Common myeloid progenitor, CD34-positive (primary cell): Measurements from ENCODE around the gene CAMTA1.

Experiments used
- CTCF ChIA-PET: fragments of 350-600 bp; sonication (Branson Sonifier 250); formaldehyde crosslinking; loops from one replicate; lab custom pipeline; 2021; ENCODE audit warnings: antibody characterized with exemption; lab: Charles Lee
- POLR2A ChIA-PET: fragments of 350-600 bp; sonication (Branson Sonifier 250); formaldehyde crosslinking; loops from one replicate; lab custom pipeline; 2021; ENCODE audit warnings: antibody characterized with exemption; lab: Charles Lee
- DNase-seq, 3 donors: peaks; one replicate each; pipeline versions ENCODE4 v3.0.0 to v3.0.0-alpha.2; 2013
- H3K27ac ChIP-seq, 2 experiments: 1 replicate in 1 of 2; 2 replicates in 1 of 2; pipeline ENCODE4 v1.7.0; 2013; ENCODE audit warnings: inconsistent platforms in 2 of 2, low read length in 2 of 2, mild to moderate bottlenecking in 2 of 2, low read depth in 1 of 2, moderate library complexity in 1 of 2; ENCODE audit not compliant: severe bottlenecking in 2 of 2, insufficient read depth in 1 of 2, poor library complexity in 1 of 2
- H3K27me3 ChIP-seq, 5 experiments: replicated peaks in 2 of 5; 1 replicate in 3 of 5; 2 replicates in 2 of 5; pipeline versions ENCODE4 v1.6.1 to v1.7.0; 2013; ENCODE audit warnings: low read length in 4 of 5, mild to moderate bottlenecking in 2 of 5, moderate library complexity in 2 of 5, inconsistent platforms in 1 of 5; ENCODE audit not compliant: insufficient read depth in 5 of 5, control insufficient read depth in 4 of 5
- H3K36me3 ChIP-seq, 4 experiments: 1 replicate in 2 of 4; 2 replicates in 2 of 4; pipeline versions ENCODE4 v1.6.1 to v1.7.0; 2013; ENCODE audit warnings: low read length in 3 of 4, control low read depth in 1 of 4, mild to moderate bottlenecking in 1 of 4; ENCODE audit not compliant: control insufficient read depth in 4 of 4, insufficient read depth in 4 of 4
- H3K4me1 ChIP-seq, 4 experiments: 1 replicate in 3 of 4; 2 replicates in 1 of 4; pipeline versions ENCODE4 v1.6.1 to v1.7.1; 2013; ENCODE audit warnings: low read length in 3 of 4, mild to moderate bottlenecking in 3 of 4, control low read depth in 1 of 4, inconsistent platforms in 1 of 4, moderate library complexity in 1 of 4; ENCODE audit not compliant: control insufficient read depth in 4 of 4, insufficient read depth in 4 of 4; ENCODE audit errors: control extremely low read depth in 1 of 4
- H3K4me3 ChIP-seq, 7 experiments: 1 replicate in 4 of 7; 2 replicates in 3 of 7; pipeline versions ENCODE4 v1.5.1 to v1.7.0; 2013; ENCODE audit warnings: mild to moderate bottlenecking in 7 of 7, low read length in 6 of 7, moderate library complexity in 6 of 7, inconsistent platforms in 2 of 7, low read depth in 2 of 7, control low read depth in 1 of 7; ENCODE audit not compliant: insufficient read depth in 4 of 7, control insufficient read depth in 1 of 7; ENCODE audit errors: extremely low read depth in 1 of 7
- H3K9me3 ChIP-seq, 5 experiments: 1 replicate in 4 of 5; 2 replicates in 1 of 5; pipeline versions ENCODE4 v1.6.1 to v1.7.1; 2013; ENCODE audit warnings: low read length in 4 of 5, mild to moderate bottlenecking in 2 of 5, inconsistent platforms in 1 of 5, low read depth in 1 of 5, moderate library complexity in 1 of 5; ENCODE audit not compliant: control insufficient read depth in 4 of 5, insufficient read depth in 2 of 5; ENCODE audit errors: control extremely low read depth in 1 of 5
- WGBS: methylation state at CpG from one replicate; pipeline ENCODE4 v1.1.5; 2013; ENCODE audit not compliant: insufficient coverage; 5-methylcytosine and 5-hydroxymethylcytosine counted together

Gene CAMTA1

GRCh38 chr1:6854166-6854565 is 68.9 kb downstream of the CAMTA1 start:
- DNase-seq, result no peak

GRCh38 chr1:6857831-6858230 is 72.6 kb downstream of the CAMTA1 start:
- ChIA-PET CTCF (no interaction called here), POLR2A (no interaction called here)
- Histone ChIP-seq H3K9me3 (peaks cover 0 to 9% (median 2%) of the 10 kb centered on the region in 5 experiments), H3K4me1 (no peaks in the 10 kb centered on the region), H3K36me3 (peaks cover 1 to 27% (median 9%) of the 10 kb centered on the region in 4 experiments), H3K4me3 (no peak overlapping the region), H3K27ac (no peak overlapping the region), H3K27me3 (no peaks in the 10 kb centered on the region)
- 92% methylated on average over 2 of the region's 2 CpGs for WGBS
- no peak for DNase-seq

More at GRCh38 chr1:6854166-6854565, 68.9 kb downstream of the CAMTA1 start:
- peaks cover 11 to 36% (median 17%) of the 10 kb centered on the region in 4 experiments for H3K36me3 ChIP-seq
- CTCF ChIA-PET, result no interaction called here
- no peak overlapping the region for H3K27ac ChIP-seq
- H3K27me3 ChIP-seq, result no peaks in the 10 kb centered on the region
- peaks cover 0 to 14% (median 3%) of the 10 kb centered on the region in 5 experiments for H3K9me3 ChIP-seq
- 100% methylated on average over 2 of the region's 4 CpGs for WGBS
- H3K4me1 ChIP-seq, result no peaks in the 10 kb centered on the region
- H3K4me3 ChIP-seq, result no peak overlapping the region
- POLR2A ChIA-PET, result no interaction called here

- ChIA-PET CTCF (interaction anchor here (0.6 kb wide), 1 partner anchor 949 kb away, joined by 3 read pairs; no protein-coding TSS in a partner anchor), POLR2A (no interaction called here)
- Histone ChIP-seq H3K9me3 (peaks cover 0 to 3% (median 0%) of the 10 kb centered on the region in 5 experiments), H3K27ac (no peak overlapping the region), H3K27me3 (no peaks in the 10 kb centered on the region), H3K4me1 (no peaks in the 10 kb centered on the region), H3K4me3 (no peak overlapping the region), H3K36me3 (peaks cover 0 to 19% (median 6%) of the 10 kb centered on the region in 4 experiments)
- DNase-seq, result no peak
- WGBS, result 100% methylated on average over 2 of the region's 3 CpGs
These were observed 73.3 kb downstream of the CAMTA1 start for GRCh38 chr1:6858596-6858995.

GRCh38 chr1:6859415-6860343 is 74.4 kb downstream of the CAMTA1 start:
- no peaks in the 10 kb centered on the region for H3K9me3 ChIP-seq
- 100% methylated on average over 3 of the region's 7 CpGs for WGBS
- ChIA-PET POLR2A (no interaction called here), CTCF (no interaction called here)
- no peaks in the 10 kb centered on the region for H3K27me3 ChIP-seq
- H3K36me3 ChIP-seq, result peaks cover 0 to 16% (median 7%) of the 10 kb centered on the region in 4 experiments
- H3K27ac ChIP-seq, result no peak overlapping the region
- H3K4me1 ChIP-seq, result no peaks in the 10 kb centered on the region
- no peak overlapping the region for H3K4me3 ChIP-seq
- no peak for DNase-seq

GRCh38 chr1:6860401-6860800 is 75.1 kb downstream of the CAMTA1 start:
- ChIA-PET CTCF (no interaction called here), POLR2A (no interaction called here)
- H3K9me3 ChIP-seq, result no peaks in the 10 kb centered on the region
- H3K4me1 ChIP-seq, result no peaks in the 10 kb centered on the region
- WGBS, result 97% methylated on average over 5 of the region's 6 CpGs
- no peak for DNase-seq
- H3K4me3 ChIP-seq, result no peak overlapping the region
- peaks cover 0 to 10% (median 5%) of the 10 kb centered on the region in 4 experiments for H3K36me3 ChIP-seq
- H3K27ac ChIP-seq, result no peak overlapping the region
- H3K27me3 ChIP-seq, result no peaks in the 10 kb centered on the region

- Histone ChIP-seq H3K27me3 (no peaks in the 10 kb centered on the region), H3K9me3 (no peaks in the 10 kb centered on the region), H3K4me1 (no peaks in the 10 kb centered on the region), H3K36me3 (peaks cover 0 to 10% (median 3%) of the 10 kb centered on the region in 4 experiments), H3K4me3 (no peak overlapping the region), H3K27ac (no peak overlapping the region)
- DNase-seq, result no peak
- WGBS, result 97% methylated on average over 8 of the region's 12 CpGs
- POLR2A ChIA-PET, result no interaction called here
- CTCF ChIA-PET, result no interaction called here
These were observed 75.9 kb downstream of the CAMTA1 start for GRCh38 chr1:6861075-6861724.
